A673 (cell line): ENCODE results near the gene ASPSCR1. TPM values are rescaled to one million over a fixed set of nuclear protein-coding genes. Genes with fewer than 3 reads are reported as not detected.

Experiments
- BruUV-seq: library from RNA; stranded (reverse); fragments of 400-500 nt; replicated peaks from 2 replicates; lab custom pipeline; 2021; lab: Mats Ljungman, UMichigan
- CTCF ChIA-PET: fragments of 300-600 bp; sonication (Branson Sonifier 250); formaldehyde crosslinking; loops from one replicate; lab custom pipeline; 2022; ENCODE audit warnings: antibody characterized with exemption; lab: Charles Lee
- POLR2A ChIA-PET: fragments of 300-600 bp; sonication (Branson Sonifier 250); formaldehyde crosslinking; loops from one replicate; lab custom pipeline; 2022; ENCODE audit warnings: antibody characterized with exemption; ENCODE audit not compliant: low non-redundant PET; lab: Charles Lee
- DNase-seq: peaks from one replicate; pipeline ENCODE4 v3.0.0-alpha.2; 2015; ENCODE audit warnings: low spot score
- H3K27ac ChIP-seq: fragments of 200-600 bp; sonication (generic); 2 replicates; pipeline ENCODE4 v1.5.1; 2016; ENCODE audit warnings: mixed run types, low read depth, mild to moderate bottlenecking, mixed read lengths, antibody characterized with exemption, low read length; ENCODE audit not compliant: poor library complexity, severe bottlenecking
- H3K27me3 ChIP-seq: fragments of 200-600 bp; sonication (generic); replicated peaks from 2 replicates; pipeline ENCODE4 v1.6.1; 2017; ENCODE audit warnings: mixed run types, low read depth, mild to moderate bottlenecking, mixed read lengths, antibody characterized with exemption, low read length; ENCODE audit not compliant: insufficient read depth, poor library complexity
- H3K36me3 ChIP-seq: fragments of 200-600 bp; sonication (generic); 2 replicates; pipeline ENCODE4 v1.6.1; 2016; ENCODE audit warnings: mixed run types, mild to moderate bottlenecking, mixed read lengths, antibody characterized with exemption, low read length; ENCODE audit not compliant: insufficient read depth, poor library complexity, severe bottlenecking
- H3K4me1 ChIP-seq: fragments of 200-600 bp; sonication (generic); 2 replicates; pipeline ENCODE4 v1.6.1; 2017; ENCODE audit warnings: mixed run types, mild to moderate bottlenecking, mixed read lengths, antibody characterized with exemption, low read length; ENCODE audit not compliant: insufficient read depth, poor library complexity, severe bottlenecking
- H3K4me3 ChIP-seq: fragments of 200-600 bp; sonication (generic); 2 replicates; pipeline ENCODE4 v1.5.1; 2016; ENCODE audit warnings: low read depth, mixed run types, mild to moderate bottlenecking, mixed read lengths, low read length; ENCODE audit not compliant: poor library complexity, severe bottlenecking
- H3K9me3 ChIP-seq: fragments of 200-600 bp; sonication (generic); 2 replicates; pipeline ENCODE4 v1.6.1; 2016; ENCODE audit warnings: mixed run types, low read depth, mild to moderate bottlenecking, mixed read lengths, antibody characterized with exemption, low read length; ENCODE audit not compliant: poor library complexity, severe bottlenecking
- EZH2 ChIP-seq: fragments of 200-600 bp; sonication (generic); IDR thresholded peaks from 2 replicates; pipeline ENCODE4 v1.6.1; 2017; ENCODE audit warnings: borderline replicate concordance, low read depth, mild to moderate bottlenecking, mixed read lengths, antibody characterized with exemption, low read length; ENCODE audit not compliant: poor library complexity, severe bottlenecking
- intact Hi-C: fragments of 100-400 bp; cut with micrococcal nuclease; formaldehyde crosslinking; loops from one replicate; pipeline ENCODE4 v1.10.0; 2022; ENCODE audit not compliant: unreplicated experiment
- total RNA-seq: library from RNA; stranded (reverse); gene quantifications from 2 replicates; pipeline ENCODE4 v1.2.3, GENCODE V29; 2021
- TF ChIP-seq, protein P1 (sequence below): fragments of 300-800, 200-600 bp; sonication (generic); conservative IDR thresholded peaks from 2 replicates; pipeline ENCODE4 v1.5.1; 2017; ENCODE audit warnings: low read depth, mild to moderate bottlenecking, antibody characterized with exemption, low read length, moderate library complexity, mixed read lengths

The ASPSCR1 gene
- total RNA-seq, 1 experiment from 2014 or later = 46.2 TPM

DNA sequence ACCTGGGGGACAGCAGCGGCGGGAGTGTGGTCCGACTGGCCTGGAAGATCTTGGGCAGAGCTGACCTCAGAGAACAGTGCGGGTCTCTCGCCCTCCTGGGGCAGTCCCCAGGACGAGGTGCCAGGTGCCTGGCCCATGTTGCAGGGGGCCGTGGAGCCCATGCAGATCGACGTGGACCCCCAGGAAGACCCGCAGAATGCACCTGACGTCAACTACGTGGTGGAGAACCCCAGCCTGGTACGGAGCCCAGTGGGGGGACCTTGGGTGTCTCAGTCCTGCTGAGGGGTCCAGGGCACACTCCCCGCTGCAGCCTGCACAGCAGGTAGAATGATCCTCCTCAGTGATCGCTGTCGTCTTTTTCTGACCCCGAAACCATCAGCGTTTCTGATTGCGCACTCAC is 75.7 kb downstream of the ASPSCR1 start:
- intact Hi-C loops = no loop called here
- no peak for DNase-seq
- Histone ChIP-seq H3K4me1 (peaks cover 9% of the 10 kb centered on the region), H3K36me3 (peaks cover 56% of the 10 kb centered on the region), H3K4me3 (peak overlapping the region; percentile 96), H3K9me3 (no peaks in the 10 kb centered on the region), H3K27ac (peak overlapping the region; percentile 73), H3K27me3 (no peaks in the 10 kb centered on the region)
- ChIA-PET CTCF (interaction anchor here (0.8 kb wide), 1 partner anchor 15 kb away, joined by 5 read pairs; the partner anchor contains the start of gene DCXR), POLR2A (no interaction called here)
- no TSS peak for BruUV-seq
- TF ChIP-seq, protein P1, sequence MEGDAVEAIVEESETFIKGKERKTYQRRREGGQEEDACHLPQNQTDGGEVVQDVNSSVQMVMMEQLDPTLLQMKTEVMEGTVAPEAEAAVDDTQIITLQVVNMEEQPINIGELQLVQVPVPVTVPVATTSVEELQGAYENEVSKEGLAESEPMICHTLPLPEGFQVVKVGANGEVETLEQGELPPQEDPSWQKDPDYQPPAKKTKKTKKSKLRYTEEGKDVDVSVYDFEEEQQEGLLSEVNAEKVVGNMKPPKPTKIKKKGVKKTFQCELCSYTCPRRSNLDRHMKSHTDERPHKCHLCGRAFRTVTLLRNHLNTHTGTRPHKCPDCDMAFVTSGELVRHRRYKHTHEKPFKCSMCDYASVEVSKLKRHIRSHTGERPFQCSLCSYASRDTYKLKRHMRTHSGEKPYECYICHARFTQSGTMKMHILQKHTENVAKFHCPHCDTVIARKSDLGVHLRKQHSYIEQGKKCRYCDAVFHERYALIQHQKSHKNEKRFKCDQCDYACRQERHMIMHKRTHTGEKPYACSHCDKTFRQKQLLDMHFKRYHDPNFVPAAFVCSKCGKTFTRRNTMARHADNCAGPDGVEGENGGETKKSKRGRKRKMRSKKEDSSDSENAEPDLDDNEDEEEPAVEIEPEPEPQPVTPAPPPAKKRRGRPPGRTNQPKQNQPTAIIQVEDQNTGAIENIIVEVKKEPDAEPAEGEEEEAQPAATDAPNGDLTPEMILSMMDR = no peak
- no peak for TF ChIP-seq EZH2

DNA sequence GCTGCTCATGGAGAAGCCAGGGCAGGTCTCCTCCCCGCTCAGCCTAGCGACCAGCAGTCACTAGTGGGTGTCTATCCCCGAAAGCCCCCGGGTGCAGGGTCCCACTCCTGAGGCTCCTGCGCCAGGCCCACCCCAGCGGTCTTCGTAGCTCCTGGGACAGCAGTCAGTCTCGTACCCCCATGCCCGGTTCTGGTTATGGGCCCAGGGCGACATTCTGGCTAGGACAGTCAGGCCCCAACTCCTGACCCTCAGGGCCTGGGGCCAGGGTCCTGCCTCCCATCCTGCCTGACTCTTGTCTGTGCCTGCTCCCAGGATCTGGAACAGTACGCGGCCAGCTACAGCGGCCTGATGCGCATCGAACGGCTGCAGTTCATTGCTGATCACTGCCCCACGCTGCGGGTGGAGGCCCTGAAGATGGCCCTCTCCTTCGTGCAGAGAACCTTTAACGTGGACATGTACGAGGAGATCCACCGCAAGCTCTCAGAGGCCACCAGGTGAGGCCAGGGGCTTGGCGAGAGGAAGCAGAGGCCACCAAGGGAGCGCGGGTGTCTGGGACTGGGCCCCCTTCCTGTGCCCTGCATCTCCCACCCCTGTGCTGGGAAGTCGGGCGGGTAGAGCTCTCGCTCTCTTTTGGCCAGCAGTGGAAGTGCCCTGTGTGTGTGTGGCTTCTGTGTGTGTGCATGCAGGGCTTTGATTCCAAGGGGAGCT is 76.3 kb downstream of the ASPSCR1 start:
- POLR2A ChIA-PET = no interaction called here
- H3K27ac ChIP-seq = no peak overlapping the region

DNA sequence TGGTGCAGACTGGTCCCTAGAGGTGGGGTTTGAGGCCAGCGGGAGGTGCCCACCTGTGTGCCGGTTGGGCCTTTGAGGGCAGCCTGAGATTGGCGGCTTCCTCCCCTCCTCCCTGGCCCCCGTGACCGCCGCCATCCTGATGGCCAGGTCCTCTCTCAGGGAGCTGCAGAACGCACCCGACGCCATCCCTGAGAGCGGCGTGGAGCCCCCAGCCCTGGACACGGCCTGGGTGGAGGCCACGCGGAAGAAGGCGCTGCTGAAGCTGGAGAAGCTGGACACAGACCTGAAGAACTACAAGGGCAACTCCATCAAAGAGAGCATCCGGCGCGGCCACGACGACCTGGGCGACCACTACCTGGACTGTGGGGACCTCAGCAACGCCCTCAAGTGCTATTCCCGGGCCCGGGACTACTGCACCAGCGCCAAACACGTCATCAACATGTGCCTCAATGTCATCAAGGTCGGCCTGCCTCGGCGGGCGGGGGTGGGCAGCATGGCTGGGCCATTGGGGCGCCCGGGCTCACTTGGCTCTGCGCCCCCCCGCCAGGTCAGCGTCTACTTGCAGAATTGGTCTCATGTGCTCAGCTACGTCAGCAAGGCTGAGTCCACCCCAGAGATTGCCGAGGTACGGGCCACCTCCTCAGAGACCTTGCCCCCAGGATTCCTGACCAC is 77.1 kb downstream of the ASPSCR1 start:
- TF ChIP-seq, protein P1 = no peak
- no peak for TF ChIP-seq EZH2
- POLR2A ChIA-PET = no interaction called here
- no peak for DNase-seq

More for the DNA sequence above, 76.3 kb downstream of the ASPSCR1 start:
- BruUV-seq = TSS peak; percentile 14
- intact Hi-C loops = no loop called here
- CTCF ChIA-PET = interaction anchor here (0.8 kb wide), 1 partner anchor 16 kb away, joined by 5 read pairs; the partner anchor contains the start of gene DCXR
- Histone ChIP-seq H3K9me3 (no peaks in the 10 kb centered on the region), H3K4me1 (peaks cover 9% of the 10 kb centered on the region), H3K36me3 (peaks cover 55% of the 10 kb centered on the region), H3K27me3 (no peaks in the 10 kb centered on the region), H3K4me3 (no peak overlapping the region)
- TF ChIP-seq EZH2 = no peak
- TF ChIP-seq, protein P1 = no peak
- no peak for DNase-seq

More for the DNA sequence above, 77.1 kb downstream of the ASPSCR1 start:
- Histone ChIP-seq H3K27ac (no peak overlapping the region), H3K9me3 (no peaks in the 10 kb centered on the region), H3K36me3 (peaks cover 55% of the 10 kb centered on the region), H3K4me3 (no peak overlapping the region), H3K27me3 (no peaks in the 10 kb centered on the region), H3K4me1 (peaks cover 9% of the 10 kb centered on the region)
- CTCF ChIA-PET = no interaction called here
- BruUV-seq = no TSS peak
- intact Hi-C loops = no loop called here
